ENCODE results near the gene RASGRP2. TPM values are rescaled to one million over a fixed set of nuclear protein-coding genes. Genes with fewer than 3 reads are reported as not detected.
A peak's percentile ranks its signal among the peaks of the same experiment; 100 is the strongest.

RASGRP2 gene
- 4.2 TPM for total RNA-seq

DNA sequence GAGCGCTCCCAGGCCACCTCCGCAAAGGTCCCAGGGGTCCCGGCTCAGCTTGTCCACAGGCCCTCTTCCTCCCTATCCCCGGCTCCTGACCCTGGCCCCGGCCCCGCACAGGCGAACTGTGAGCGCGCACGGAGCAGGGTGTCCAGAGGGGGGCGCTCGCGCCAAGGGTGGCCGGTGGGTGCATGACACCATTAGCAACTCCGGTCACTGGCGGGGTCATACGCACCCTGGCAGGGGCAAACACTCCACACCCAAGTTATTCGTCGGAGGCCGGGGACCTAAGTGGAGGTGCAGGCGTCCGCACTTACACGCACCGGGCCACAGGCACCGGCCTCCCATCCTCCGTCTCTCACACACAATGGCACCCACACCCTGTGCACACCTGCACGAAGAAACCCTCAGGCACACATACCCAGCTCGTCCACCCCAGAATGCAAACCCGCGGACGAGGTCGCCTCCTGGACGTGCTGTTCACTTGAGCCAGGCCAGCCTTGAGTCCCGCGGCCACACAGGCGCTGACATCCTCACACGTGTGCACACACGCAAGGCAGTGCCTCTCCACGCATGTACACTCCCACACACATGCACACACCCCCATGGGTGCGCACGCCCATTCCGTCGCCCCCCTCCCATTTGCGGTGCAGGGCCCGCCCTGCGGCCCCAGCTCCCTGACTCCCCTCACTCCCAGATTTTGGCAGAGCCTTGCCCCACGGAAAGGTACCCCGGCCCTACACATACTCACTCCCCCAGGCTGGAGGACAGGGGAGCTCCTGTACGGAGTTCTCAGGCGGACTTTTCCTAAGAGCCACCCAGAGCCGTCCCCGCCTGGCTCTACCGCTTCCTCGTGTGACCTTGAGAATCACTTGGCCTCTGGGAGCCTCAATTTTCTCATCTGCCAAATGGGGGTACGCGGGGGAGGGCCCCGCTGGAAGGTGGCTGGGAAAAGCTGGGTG, at the start of gene RASGRP2:
RASGRP2 (minus strand) TSS at position 552 of the 953 bp plus-strand sequence. CDS start 1,276 bp downstream, outside the sequence.
- peak; percentile 50 for ATAC-seq

DNA sequence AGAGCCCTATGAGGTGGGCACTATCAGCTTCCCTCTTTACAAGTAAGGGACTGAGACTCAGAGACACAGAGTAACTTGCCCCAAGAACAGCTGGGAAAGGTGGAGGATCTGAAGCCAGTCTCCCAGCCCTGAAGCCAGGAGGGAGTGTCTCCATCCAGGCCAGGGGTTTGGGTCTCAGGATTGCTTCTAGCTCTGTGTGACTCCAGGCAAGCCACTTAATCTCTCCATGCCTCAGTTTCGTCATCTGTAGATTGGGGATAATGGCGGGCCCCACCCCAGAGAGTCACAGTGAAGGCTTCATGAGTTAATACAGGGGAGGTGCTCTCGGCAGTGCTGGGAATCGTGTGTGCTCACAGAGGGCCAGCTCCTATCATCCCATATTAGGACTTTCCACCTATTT, 48.5 kb upstream of the RASGRP2 start:
- no peak for ATAC-seq
- no peak for DNase-seq (ENCODE audit: low spot score)

More for the DNA sequence above, at the start of gene RASGRP2:
- peak; percentile 77 for DNase-seq (ENCODE audit: low spot score)

DNA sequence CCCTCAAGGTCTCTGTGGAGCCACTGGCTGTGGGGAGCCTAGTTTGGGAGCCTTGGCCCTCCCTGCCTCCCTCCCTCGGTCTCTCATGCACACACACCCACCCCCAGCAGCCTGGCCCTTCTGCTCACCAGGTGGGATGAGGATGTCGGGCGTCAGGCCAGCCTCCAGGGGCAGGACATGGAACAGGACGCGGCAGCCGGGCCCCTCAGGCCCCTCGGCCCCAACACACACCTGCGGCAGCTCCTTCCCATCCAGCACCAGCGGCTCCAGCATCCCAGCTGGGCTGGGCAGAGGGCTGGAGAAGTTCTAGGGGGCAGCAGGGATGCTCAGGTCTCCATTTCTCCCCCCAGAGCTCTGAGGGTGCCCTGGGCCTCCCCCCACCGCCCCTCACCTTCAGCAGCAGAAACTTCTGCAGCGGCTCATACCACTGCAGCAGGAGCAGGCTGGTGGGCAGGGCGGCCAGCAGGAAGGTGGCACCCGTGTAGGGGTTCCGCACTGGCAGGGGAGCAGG, 47.9 kb upstream of the RASGRP2 start:
- ATAC-seq (no peak), DNase-seq (ENCODE audit: low spot score) (no peak)

DNA sequence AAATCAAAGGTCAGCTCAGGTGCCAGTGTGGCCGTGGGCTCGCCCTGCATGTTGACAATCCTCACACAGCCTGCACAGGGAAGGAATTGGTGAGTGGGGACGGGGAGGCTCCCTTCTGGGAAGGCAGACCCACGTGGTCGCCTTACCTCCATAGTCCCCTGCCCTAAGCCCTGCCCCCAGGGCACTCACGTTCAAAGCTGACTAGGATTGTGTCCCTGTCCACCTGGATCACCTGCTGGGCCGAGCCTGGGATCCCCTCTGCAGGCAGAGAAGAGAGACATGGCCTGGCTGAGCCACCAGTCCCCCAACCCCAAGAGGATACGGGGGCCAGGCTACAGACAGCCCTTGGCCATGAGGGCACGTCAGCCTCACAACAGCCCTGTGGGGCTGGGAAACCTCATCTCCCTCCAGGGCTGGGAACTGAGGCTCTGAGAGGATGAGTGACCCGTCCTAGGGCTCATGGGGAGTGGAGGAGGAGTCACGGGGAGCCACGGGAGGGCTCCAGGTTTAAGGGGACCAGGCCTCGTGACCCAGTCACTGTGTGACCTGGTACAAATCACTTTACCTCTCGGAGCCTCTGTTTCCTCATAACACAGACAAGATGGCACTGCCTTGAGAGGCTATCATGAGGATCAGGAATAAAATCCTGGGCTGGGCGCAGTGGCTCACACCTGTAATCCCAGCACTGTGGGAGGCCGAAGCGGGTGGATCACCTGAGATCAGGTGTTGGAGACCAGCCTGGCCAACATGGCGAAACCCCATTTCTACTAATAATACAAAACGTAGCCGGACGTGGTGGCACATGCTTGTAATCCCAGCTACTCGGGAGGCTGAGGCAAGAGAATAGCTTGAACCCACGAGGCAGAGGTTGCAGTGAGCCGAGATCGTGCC, 46.5 kb upstream of the RASGRP2 start:
- DNase-seq (ENCODE audit: low spot score) (no peak), ATAC-seq (no peak)

DNA sequence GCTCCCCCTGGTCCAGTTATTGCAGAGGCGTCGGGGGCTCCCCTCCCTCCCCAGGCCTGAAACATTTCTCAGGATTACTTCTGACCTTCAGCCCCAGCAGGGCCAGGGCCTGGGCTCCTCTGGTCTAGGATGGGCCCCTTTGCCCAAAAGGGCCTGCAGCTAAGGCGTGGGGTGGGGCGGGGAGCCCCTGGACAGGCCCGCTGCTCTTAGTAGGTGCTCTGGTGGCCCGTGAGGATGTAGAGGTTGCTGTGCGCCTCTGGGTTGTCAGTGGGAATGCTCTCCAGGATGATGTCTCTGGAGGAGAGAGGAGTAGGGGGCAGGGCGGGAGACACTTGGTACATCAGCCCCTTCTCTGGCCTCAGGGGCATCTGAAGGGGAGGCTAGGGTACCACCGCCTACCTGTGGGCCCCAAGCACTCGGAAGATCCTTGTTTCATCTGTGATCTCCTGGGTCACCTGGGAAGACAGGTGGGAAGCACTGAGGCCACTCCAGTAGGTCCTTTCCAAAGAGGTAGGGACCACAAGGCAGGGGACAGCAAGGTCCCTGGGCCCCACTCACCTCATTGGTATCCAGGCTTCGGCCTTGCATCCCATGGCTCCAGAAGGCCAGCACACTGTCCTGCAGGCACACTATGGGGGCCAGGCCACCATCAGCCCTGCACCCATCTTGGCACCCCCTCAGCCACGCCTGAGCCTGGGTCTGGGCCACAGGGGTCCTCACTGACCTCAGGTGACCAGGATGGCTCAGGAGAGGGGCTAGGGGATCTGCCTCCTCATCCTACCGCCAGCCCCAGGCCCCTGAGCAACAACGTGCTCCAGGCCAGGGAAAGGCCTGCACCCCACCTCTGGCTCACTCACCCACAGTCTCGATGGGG, 45.6 kb upstream of the RASGRP2 start:
- ATAC-seq, result no peak
- no peak for DNase-seq (ENCODE audit: low spot score)

DNA sequence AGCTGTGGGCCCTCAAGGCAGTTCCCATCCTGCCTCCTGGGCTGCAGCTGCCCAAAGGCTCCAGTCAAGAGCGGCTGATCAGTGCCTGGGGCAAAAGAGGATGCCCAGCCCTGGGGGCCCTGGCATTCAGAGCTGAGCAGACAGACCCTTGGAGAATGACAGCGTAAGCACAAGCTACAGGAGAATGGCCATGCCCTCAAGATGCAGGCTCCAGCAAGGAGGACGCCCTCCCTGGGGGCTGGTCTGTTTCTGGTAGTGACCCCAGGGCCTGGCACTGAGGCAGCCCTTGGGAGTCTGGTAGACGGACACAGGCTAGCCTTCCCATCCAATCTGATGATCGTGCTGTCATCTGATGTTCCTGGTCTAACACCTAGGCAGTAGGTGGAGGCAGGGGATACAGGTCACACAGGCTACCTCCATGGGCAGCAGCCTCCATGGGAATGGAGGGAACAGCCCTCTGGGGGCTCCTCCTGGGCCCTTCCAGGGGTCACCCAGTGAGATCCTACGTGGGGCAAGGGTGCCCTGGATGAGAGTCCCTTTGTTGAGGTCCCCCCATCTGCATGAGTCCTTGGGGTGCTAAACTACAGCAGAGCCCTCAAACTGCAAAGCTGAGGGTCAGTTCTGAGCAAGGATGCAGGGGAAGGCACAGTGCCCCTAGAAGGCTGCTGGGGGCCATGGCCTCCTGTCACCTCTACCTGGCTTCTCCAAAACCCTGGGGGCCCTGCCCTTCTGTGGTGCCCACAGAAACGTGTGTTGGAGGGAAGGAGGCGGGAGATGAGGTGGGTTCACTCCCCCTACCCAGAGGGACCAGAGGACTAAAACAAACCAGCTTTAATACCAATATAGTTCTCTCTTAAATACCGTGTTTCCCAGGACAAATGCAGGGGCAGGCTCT, 44.6 kb upstream of the RASGRP2 start:
- DNase-seq (ENCODE audit: low spot score), result no peak

DNA sequence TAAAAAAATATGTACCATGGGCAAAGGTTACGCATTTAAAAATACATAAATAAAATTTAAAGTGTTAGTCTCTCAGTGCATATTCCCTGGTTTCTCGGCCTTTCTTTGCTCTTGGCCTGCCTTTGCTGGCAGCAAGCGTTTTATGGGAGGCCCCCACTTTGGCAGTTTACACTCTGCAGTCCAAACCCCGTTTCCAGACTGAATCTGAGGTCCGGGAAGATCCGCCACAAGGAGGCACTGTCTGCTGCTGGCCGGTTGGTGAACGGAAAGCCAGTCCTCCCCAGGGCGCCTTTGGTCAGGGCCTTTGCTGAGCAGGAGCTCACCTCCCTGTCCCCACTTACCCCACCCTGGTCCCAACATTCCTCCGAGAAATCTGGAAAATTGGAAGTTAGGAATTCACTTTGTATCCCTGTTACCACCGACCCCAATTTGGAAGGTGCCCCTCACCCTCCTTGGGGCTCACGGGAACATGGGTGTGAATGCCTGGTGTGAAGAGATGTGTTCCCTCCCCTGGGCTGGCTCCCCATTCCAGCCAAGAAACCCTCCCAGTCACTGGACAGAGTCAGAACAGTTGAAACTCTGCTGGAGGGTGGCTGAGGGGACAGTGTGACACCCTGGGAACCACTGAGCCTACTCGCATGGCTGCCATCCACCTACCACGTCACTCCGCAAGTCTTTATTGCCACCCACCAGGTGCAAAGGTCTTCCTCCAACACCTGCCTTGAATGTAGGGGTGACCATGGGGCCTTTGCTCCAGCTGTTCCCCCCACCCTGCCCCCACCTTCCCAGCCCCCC, 43.8 kb upstream of the RASGRP2 start:
- ATAC-seq (peak; percentile 88), DNase-seq (ENCODE audit: low spot score) (no peak)

More for the DNA sequence above, 44.6 kb upstream of the RASGRP2 start:
- no peak for ATAC-seq

DNA sequence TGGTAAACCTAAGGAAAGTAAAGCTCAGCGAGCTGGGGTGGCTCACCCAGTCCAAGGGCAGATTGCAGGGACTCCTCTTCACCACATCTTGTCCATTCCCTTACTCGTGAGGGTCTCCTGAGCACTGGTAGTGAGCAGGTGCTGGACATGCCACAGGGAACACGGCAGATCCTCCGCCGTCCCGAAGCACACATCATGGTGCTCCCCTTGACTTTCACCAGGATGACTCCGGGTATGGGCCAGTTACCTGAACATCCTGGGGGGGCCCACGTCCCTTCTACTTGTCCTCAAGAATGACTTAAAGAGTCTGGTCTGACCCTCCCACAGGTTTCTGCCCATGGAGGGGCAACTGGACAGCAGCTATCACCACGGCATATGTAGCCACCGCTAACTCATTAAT, 42.4 kb upstream of the RASGRP2 start:
- no peak for DNase-seq (ENCODE audit: low spot score)

DNA sequence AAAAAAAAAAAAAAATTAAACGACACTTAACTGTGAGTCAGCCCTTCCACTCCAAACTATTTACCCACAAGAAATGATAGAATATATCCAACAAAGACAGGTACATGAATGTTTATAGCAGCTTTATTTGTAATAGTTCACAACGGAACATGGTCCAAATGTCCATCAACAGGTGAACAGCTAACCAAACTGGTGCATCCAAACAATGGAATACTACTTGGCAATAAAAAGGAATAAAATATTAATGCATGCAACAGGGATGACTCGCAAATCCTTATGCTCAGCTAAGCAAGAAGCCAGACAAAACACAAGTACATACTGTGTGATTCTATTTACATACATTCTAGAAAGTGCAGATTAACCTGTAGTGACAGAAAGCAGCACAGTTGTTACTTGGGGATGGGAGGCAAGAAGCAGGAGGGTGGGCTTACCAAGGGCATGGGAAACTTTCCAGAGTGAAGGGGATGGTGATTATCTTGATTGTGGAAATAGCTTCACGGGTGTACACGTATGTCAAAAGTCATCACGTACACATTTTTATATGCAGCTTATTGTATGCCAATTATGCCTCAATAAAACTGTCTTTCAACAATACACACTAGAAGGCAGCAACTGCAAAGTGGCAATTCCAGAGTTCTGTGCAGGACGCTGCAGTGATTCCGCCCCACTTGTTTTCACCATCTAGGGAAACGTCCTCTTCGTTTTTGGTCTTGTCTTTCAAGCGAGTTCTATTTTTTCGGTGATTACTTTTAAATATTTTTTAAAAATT, 41.1 kb upstream of the RASGRP2 start:
- ATAC-seq, result no peak
- DNase-seq (ENCODE audit: low spot score), result no peak

More for the DNA sequence above, 42.4 kb upstream of the RASGRP2 start:
- no peak for ATAC-seq

DNA sequence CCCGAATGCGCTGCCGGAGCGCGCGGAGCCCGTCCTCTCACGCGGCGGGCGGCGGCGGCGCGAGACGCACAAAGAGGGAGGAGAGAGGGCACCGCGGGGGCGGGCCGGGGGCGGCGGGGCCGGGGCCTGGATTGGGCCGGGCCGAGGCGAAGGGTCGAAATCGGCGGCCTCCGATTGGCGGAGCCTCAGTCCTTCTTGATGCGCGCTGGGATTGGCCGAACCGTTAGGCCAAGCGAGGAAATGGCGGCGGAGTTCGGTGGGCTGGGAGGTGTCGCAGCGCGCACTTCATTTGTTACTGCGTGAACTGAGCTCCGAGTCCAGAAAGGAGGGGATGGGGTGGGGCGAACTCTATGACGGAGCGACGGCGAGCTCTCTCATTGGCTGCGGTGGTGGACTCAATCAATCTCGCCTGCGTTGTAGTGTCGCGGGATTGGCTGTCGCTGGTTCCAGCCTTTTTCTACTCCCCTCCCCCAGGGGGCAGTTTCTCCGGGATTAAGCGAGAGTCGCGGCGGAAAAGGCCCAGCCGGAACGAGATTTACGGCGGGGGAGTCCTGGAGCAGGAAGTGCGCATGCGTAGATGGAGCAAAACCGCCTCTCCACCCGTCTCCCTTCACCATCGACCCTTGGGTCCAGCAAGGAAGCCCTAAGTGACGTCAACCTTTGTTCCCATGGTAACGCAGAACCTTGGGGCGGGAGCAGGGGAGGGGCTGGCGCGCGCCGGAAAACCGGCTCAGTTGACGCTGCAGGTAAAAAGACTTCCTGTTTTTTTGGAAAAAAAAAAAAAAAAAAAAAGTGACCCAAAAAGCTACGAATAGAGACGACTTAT, 34.7 kb upstream of the RASGRP2 start, which contains the start of gene SF1:
SF1 (minus strand) TSS at position 70 of the 826 bp plus-strand sequence. CDS start 150 bp downstream, outside the sequence.
- peak; percentile 84 for ATAC-seq
- DNase-seq (ENCODE audit: low spot score), result peak; percentile 99

DNA sequence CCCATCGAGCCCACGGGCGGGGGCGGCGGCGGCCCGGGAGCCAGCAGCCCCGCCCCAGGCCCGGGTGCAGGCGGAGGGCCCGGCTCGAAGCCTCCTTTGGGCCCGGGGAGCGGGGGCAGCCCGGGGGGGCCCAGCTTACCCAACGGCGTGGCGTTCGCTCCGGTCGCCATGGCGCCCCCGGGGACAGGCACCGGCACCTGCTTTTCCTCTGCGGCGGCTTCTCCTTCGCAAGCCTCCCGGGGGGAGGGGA, 34.2 kb upstream of the RASGRP2 start:
- DNase-seq (ENCODE audit: low spot score) (no peak), ATAC-seq (peak; percentile 14)

DNA sequence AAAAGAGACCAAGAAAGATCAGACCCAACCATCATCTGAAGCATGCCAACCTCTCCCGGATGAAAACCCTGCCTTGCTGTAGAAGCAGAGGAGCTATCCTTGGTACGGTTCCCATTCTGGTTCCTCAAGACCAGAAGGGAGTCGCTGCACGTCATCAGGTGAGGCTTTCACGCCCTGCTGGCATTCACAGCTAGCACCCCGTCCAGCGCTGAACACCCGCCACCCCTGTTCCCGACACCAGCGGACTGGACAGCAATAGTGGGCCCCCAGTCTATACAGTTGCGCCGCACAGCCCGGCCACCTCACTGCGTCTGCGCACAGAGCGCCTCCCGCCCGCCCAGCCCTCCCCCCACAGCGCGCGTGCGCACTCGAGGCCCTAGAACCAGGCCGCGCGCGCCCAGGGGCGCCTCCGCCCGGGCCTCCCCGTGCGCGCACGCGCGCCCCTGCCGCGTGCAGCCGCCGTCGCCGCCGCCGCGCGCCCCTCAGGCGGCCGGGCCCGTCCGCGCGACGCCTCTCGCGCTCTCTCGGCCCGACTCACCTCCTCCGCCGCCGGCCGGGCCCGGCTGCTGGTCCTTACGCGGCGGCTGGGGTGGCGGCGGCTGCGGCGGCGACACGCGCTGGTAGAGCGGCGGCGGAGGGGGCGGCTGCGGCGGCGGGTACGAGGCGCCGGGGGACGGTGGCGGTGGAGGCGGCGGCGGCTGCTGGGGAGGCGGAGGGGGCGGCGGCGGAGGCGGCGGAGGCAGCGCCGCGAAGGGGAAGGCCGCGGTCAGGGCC, 33.7 kb upstream of the RASGRP2 start:
- peak; percentile 38 for ATAC-seq

DNA sequence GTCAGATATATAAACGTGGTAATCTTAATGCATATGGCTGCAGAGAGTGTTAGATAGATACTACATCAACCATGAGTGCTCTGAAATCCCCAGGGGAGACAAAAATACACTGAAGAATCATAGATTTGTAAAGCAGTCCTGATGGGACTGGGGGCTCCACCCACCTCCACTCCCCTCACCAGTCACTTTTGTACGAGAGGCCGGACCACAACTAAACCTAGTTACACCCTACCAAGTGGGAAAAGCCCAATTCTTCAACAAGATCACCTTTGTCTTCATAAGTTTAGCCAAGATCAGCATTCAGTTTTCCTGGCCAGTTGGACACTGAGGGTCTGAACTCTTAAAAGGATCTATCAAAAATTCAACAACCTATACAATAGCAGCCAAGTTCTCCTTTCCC, 32.9 kb upstream of the RASGRP2 start:
- ATAC-seq, result no peak

More for the DNA sequence above, 33.7 kb upstream of the RASGRP2 start:
- DNase-seq (ENCODE audit: low spot score), result peak; percentile 84

DNA sequence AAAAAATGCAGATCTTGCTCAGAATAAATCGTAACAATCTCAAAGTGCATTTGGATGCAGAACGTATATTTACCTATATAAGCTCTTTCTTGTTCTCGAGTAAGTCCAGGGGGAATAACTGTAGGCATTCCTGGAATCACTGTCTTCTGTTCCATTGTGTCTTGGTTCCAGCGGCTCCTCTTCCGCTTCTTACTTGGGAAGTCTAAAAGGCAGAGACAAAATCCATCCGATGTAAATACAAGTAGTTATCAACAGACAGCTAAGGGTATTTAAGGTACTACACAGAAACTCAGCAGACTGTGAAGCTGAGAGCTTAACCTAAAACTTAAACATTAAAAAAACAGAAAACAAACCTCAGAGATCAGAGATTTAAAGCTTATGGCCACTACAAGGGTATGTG, 32.5 kb upstream of the RASGRP2 start:
- no peak for ATAC-seq

More for the DNA sequence above, 32.9 kb upstream of the RASGRP2 start:
- DNase-seq (ENCODE audit: low spot score), result no peak

DNA sequence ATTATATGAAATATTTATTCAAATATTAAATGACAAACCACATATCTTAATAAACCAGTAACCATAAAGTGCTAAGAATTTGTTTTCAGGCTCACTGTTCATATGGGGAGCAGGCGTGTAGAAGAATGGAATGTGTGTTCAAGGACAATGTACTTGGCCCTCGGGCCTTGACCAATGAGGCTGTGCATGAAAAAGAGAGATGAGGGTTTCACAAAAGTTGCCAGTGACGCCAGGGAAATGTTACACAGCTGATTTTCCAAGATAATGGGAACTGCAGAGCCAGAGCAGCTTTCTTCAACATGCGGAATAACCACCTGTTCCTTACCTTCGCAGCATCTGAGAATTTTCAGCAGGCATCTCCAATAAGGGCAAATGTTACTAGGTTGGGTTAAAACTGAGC, 30.2 kb upstream of the RASGRP2 start:
- DNase-seq (ENCODE audit: low spot score) (no peak), ATAC-seq (no peak)

More for the DNA sequence above, 32.5 kb upstream of the RASGRP2 start:
- DNase-seq (ENCODE audit: low spot score), result no peak

Measured in left lobe of liver (tissue), 2 donors.